HG02973 (cell line): Measurements from ENCODE around the gene PHF8.

Experiments used
- ATAC-seq: cut with Tn5 transposase; IDR thresholded peaks from one replicate; pipeline ENCODE4 v1.9.1; 2021; ENCODE audit warnings: moderate library complexity; ENCODE audit not compliant: unreplicated experiment

Gene PHF8

GRCh38 chrX:54044126-54044876 lies at the start of gene PHF8:
PHF8 (minus strand) TSS chrX:54044473; CDS start chrX:54042728, 1,745 bp downstream.
- ATAC-seq = peak; percentile 83

DNA sequence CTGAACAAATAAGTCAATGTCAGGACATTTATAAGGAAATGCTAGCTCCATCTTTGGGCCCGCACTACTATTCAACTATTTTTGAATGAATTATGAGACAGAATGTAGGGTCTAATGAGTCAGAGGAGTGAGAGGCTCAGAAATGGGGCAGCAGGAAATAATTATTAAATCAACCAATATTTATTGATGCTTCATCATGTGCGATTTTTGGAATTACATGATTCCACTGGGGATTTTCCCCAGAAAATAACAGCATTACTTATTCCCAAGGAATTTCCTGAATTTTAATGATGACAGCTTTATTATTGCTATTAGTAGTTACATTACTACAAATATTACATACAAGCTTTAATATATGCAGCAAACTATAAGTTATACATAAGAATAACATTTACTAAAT lies 49.3 kb upstream of the PHF8 start:
- no peak for ATAC-seq

DNA sequence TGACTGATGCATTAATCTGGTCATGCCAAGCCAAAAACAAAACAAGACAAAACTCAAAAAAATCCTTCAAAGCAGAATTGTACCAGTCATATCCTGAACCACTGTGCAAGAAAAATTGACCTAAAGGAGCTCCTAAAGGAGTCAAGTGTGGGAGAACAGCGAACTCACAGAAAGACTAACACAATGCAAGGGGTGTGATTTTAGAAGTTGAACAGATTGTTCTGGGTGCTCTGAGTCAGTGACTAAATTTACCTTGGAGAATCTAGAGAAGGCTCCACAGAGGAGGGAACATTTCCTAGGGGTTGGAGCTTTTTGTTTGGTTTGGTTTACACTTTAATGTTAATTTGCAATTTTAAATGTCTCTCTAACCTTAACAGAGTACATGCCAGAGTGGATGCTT lies 48.9 kb upstream of the PHF8 start:
- ATAC-seq = no peak

DNA sequence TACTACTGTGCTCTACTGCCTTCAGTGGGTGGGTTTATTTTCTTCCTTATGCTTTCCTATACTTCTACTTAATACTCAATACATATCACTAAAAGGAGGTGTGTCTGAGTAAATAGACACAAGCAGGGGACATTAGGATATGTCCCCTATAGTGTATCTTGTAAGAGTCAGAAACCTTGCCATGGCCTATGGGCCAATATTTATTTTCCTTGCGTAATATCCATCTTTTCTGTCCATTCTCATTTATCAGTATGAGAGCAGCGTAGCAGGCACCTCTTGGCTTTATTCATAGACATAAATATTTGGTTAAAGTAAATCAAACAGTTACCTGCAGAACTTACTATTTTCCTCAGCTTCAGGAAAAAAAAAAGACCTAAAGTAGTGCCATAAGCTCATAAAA lies 46.6 kb upstream of the PHF8 start:
- no peak for ATAC-seq

DNA sequence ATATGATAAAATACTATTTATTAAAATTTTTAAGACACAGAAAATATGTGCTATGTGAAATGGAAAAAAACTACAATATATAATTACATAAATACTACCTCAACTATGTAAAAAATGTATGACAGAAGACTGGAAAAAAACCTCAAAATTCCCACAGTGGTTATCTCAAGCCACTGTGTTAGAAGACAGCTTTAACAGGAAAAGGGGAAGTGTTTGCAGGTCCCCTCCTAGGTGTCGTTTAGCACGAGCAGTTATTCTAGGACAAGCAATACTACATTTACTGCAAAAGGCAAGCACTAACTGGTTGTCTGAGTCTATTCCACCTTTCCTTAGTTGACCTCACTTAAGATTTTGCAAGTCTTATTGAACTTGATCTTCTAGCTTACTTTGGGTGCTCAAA lies 44.9 kb upstream of the PHF8 start:
- ATAC-seq = no peak

DNA sequence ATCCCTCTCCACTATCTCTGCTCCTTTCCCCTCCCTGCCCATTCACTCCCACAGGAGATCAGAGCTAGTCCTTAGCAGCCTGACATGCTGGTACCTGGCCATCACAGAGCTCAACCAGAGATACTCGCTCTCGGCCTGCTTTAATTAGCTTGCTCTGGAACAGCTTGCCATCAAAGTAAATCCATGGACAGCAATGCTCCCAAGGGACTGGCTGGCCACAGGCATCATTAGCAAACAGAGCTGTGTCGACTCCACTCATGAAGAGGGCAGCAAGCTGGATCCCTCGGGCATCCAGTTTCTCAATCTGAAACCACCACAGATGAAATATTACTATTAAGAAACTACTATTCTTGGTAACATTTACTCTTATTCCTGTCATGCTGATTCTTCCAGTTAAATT lies 43.4 kb upstream of the PHF8 start:
- ATAC-seq = no peak

DNA sequence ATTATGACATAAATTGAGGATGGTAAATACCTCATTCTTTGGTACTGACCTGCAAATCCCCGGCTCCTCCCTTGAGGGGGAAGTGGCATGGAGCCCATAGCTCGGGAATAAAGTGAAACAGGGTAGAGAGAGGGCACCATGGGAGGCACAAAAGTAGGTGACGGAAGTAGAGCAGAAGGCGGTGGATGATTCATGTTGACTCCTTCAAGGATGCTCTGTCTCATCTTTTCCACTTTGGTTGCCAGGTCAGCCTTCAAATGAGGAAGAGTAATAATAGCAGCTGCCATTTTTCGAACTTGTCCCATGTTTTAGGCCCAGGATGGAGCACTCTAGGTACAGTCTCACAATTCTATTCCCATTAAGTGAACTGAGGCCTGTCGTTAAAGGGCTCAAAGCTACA lies 41.4 kb upstream of the PHF8 start:
- no peak for ATAC-seq

DNA sequence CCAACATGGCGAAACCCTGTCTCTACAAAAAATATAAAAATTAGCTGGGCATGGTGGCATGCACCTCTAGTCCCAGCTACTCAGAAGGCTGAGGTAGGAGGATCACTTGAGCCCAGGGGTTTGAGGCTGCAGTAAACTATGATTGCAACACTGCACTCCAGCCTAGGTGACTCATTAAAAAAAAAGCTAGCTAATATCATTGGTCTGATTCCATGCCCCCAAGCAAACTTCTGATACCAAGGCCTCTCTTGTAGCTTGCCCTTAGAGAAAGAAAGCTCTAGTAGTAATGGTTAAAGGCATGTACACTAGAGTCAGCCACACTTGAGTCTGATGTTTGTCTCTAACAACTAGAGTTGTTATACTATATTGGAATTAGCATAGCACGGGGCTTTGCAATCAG lies 32.6 kb upstream of the PHF8 start:
- ATAC-seq = no peak

GRCh38 chrX:54074826-54075225 lies 30.6 kb upstream of the PHF8 start:
- no peak for ATAC-seq

DNA sequence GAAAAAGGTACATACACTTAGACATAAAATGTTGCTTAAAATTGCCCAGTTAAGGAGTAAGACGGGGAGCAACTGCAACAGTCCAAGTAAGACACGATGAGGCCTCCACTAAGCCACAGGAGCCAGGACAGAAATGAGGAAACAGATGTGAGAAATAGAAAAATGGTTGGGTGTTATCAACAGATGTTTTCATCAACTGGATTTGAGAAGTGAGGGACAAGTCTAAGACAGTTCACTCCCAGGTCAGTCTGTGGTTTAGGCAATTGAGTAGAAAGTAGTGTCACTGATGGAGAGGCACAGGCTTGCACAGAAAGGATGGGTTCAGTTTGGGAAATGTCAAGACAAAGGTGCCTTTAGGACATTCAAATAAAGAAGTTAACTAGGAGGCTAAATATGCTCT lies 23.5 kb upstream of the PHF8 start:
- no peak for ATAC-seq

DNA sequence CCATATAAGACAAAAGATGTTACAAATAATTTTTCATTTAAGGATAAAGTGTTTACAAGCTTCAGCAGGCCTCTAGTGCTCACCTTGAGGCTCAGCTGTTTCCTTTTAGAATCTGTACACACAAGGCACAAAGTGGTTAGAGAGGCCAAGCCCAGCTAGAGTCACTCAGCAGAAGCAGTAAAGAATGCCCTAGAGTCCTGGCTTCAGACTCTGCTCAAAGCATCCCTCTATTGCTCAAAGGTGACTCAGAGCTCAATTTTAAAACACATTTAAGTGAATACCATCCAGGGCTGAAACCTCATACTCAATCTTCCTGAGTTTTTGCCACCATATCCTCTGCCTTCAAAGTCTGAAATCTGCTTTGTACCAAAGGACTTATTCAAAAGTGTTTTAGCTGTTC lies 22.6 kb upstream of the PHF8 start:
- ATAC-seq = no peak

- ATAC-seq = no peak
Measured at GRCh38 chrX:54064564-54064963, 20.3 kb upstream of the PHF8 start.

- no peak for ATAC-seq
Measured at GRCh38 chrX:54063361-54063760, 19.1 kb upstream of the PHF8 start.

DNA sequence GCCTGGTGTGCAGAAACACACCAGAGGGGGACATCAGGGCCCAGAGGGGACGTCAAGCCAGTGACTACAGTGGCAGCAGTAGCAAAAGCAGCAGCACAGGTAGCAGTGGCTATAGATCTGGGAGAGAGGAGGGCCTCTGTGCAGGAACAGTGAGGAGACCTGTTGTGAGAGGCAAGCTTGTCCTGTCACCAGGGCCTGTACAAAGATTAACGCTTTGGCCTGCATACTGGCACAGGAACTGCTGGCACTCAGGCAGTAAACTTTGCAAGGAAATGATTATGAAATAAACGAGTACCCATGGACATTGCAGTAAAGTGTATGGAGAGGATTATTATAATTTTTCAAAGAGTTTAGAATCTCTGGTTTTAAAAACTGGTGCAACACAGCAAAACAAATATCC lies 5.5 kb upstream of the PHF8 start:
- no peak for ATAC-seq

GRCh38 chrX:54048412-54048811 lies 4.1 kb upstream of the PHF8 start:
- ATAC-seq = no peak

GRCh38 chrX:54045563-54046228 lies 1.4 kb upstream of the PHF8 start:
- ATAC-seq = no peak

GRCh38 chrX:54044877-54045338 lies 635 bp upstream of the PHF8 start:
- ATAC-seq = no peak

GRCh38 chrX:54043541-54044125 lies 640 bp downstream of the PHF8 start:
- peak; percentile 19 for ATAC-seq

DNA sequence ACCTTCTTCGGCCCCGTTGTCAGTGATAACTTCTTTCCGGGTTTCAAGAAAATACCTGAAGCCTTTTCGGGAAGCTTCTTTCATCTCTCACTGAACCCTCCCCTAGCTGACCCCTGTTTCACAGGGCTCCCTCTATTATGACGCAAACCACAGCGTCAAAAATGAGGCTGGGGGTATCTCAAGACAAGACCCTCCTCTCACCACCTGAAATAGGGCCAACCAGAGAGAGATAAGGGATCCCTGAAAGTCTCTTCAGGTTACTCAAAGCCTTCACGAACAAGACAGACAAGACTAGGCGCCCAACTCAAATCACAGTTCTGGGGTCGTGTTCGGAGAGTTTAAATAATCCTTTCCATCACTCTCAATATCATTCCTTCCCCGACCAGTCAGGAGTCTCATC lies 1.2 kb downstream of the PHF8 start:
- no peak for ATAC-seq

DNA sequence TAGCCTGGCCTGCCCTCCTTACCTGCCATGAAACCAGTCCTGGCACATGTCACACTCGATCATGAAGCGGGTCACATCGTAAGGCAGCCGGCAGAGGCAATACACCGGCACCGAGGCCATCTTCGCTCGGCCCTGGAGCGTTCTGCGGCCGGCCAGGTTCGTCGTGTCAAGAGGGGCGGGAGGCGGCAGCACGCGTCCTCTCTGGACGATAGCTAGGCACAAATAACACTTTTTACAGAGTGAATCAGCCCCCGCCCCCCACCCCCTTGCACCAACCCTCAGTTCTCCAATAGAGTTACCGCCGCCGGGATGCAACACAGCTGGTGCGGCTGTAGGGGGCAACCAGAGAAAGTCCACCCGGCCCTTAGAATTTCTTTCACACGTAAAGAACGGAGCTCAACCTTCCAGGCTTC lies 1.7 kb downstream of the PHF8 start:
- no peak for ATAC-seq

DNA sequence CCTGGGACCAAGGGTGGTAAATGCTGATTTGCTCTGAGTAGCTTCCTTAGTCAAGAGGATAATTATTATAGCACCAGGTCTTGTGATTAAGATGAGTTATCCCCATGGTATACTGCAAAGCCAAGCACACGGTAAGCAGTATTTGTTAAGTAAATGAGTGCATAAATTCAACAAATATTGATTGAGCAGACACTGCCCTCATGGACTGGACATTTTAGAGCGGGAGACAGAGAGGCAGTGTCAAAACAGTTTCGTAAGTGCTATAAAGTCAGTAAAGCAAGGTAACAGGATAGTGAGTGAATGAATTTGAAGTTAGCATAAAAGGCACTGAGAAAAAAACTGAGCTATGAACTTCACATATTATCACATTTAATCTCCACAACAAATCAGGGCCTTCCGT lies 13.9 kb downstream of the PHF8 start:
- no peak for ATAC-seq

GRCh38 chrX:54029529-54030143 lies 14.6 kb downstream of the PHF8 start:
- ATAC-seq = no peak
